Activated naive CD8-positive, alpha-beta T cell treated with anti-CD3 and anti-CD28 coated beads, Interleukin-2, amount 50 U/mL, for 16 hours (primary cell): ENCODE results near the gene ANGEL1.

Experiments
- DNase-seq: peaks from one replicate; pipeline ENCODE4 v3.0.0-alpha.2; 2020; ENCODE audit warnings: low read depth, low spot score

Gene ANGEL1

DNA sequence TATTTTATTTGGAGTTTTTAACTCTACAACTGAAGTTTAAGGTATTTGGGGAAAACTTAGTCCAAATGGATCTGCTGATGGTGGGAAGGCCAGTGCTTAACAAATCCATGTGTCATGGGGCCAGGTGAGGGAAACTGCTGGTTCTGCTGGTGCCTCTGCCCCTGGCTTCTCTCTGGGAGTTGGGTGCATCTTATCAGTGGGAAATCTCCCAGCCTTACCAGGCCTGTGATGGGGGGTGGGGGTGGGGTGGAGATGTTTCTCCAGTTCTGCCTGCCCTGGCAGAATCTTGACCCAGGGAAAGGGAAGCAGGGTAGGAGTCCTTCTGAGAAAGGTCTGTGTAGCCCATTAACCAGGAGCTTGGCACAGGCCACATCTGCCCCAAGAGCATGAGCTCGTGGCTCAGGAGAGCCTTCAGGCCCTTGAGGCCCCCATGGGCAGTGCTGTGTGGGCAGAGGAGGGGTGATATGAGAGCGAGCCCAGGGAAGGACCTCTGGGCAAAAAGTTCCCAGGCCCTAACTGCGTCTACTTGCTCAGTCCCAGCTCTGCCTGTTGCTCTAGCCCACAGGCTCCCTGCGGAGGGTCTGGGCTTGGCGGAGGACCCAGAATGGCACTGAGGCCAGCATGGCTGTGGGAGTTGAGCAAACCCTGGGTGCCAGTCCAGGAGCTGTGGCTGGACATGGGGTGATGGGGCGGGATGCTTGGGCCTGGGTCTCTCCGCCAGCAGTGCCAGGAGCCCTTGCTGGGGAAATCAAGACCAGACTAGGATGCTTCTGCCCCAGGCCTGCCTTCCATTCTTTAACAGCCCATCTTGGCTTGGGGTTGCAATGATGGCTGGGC lies 33.2 kb downstream of the ANGEL1 start:
- DNase-seq: no peak

DNA sequence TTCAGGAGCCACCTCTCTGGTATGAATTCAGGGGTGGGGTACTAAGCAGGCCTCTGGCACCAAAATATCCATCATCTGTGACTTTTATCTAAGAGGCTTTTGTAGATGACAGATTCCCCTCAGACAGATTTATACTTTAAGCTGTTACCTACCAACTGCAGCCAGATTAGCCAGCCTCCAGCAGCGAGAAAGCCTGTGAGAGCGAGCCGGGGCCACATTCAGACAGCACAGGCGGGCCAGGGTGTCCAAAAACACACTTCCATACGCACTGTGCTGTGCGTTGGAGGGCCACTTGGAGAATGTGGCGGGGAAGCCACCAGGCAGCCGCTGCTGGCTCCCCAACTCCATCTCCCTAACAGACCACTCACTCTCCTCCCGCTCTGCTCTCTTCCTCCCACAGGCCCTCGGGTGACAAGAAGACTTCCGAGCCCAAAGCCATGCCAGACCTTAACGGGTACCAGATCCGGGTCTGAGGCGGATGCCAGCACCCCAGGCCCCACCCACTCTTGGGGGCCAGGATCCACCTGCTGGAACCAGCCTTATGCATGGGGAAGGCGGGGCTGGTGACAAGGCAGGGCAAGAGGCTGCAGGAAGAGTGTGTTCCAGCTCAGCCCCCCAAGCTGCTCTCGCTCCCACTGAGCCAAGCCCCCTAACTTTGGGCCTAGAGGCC lies 34.0 kb downstream of the ANGEL1 start:
- no peak for DNase-seq

- no peak for DNase-seq
Observed at GRCh38 chr14:76777721-76778120, 35.0 kb downstream of the ANGEL1 start.

DNA sequence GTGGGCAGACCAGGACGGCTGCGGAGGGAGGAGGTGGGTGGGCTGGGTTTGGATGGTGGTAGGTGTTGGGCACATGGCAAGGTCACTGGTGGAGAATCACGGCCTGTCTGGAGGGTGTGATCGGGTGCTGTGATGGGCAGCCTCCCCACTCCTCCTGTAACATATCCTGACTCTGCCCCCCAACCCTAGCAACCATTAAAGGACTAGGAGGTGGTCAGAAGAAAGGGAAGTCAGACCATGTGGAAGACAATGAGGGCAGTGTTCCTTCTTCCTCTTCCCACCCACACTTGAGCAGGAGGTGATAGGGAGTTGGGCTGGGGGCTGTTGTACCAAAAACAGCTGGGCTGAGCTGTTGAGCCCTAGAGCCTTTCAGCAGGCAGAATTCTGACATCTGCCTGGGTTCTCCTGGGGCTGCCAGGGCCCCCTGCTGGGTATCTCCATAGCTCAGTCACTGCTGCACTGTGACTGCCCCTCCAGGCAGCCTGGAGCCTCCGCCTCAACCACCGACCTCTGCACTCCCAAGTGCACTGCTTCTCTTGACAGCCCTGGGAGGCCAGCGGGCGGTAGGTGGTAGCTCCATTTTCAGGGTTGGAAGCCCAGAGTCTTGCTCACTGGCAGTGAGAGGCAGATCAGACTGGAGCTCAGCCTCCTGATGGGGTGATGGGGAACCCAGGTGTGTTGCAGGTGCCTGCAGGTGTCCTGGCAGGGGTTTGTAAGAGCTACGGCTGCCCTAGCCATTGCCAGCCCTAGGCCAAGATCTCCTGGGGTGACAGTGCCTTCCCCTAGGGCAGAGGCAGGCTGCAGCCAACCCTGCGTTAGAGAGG lies 36.0 kb downstream of the ANGEL1 start:
- no peak for DNase-seq

DNA sequence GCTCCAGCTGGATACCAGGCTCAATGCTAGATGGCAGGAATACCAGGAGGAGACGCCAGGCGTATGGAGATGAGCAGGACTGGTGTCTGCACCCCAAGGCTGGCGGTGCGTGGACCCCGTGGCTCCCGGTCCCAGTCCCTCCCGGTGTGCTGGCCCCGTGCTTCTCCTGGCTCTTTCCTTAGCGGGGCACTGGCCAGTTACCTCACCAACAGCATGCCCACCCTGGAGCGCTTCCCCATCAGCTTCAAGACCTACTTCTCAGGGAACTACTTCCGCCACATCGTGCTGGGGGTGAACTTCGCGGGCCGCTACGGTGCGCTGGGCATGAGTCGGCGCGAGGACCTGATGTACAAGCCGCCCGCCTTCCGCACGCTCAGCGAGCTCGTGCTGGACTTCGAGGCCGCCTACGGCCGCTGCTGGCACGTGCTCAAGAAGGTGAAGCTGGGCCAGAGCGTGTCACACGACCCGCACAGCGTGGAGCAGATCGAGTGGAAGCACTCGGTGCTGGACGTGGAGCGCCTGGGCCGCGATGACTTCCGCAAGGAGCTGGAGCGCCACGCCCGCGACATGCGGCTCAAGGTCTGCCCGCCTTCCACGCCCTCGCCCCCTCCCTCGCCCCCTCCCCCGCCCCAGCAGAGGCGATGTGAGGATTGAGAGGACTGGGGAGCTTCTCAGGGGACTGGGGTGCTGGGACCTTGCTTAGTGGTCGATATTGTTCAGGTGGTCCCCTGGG lies 36.8 kb downstream of the ANGEL1 start:
- DNase-seq: no peak

GRCh38 chr14:76774821-76775694 lies 37.6 kb downstream of the ANGEL1 start:
- no peak for DNase-seq

DNA sequence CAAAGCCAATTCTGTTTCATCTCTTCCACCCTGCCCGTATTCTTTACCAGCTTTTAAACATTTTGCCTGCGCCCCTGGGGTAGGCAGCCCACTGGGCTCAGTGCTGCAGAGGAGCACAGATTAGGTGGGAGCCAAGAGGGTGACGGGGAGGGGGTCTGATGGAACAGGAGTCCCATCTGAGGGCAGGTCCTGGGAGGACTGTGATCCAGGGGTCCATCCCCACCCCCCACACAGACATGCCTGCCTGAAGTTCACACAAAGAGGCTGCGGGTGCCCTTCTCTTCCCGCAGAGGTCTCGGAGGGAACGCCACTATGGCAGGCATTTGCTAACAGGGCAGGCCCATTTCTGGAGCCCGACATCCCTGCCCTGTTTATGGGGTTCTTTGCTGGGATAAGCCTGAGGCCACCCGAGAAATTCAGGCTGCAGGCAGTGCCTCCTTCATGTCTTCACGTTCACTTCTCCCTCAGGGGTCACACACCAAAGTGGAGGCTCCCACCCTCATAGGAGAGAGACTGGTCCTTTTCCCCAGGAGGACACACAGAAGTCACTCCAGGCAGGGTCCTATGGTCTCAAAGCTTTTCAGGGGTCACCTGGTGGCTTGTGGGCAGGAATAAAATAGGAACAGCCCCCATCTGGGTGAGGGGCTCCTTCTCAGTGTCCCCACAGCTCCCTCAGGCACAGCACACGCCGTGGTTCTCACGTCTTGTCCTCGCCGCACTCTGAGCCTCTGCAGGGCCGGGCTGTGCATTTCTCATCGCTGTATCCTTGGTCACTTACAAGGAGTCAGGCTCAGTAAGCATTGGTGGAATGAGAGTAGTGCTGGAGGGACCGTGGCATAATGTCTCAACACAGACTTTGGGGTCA lies 38.5 kb downstream of the ANGEL1 start:
- no peak for DNase-seq

- DNase-seq: no peak
Observed at GRCh38 chr14:76773188-76773885, 39.3 kb downstream of the ANGEL1 start.

DNA sequence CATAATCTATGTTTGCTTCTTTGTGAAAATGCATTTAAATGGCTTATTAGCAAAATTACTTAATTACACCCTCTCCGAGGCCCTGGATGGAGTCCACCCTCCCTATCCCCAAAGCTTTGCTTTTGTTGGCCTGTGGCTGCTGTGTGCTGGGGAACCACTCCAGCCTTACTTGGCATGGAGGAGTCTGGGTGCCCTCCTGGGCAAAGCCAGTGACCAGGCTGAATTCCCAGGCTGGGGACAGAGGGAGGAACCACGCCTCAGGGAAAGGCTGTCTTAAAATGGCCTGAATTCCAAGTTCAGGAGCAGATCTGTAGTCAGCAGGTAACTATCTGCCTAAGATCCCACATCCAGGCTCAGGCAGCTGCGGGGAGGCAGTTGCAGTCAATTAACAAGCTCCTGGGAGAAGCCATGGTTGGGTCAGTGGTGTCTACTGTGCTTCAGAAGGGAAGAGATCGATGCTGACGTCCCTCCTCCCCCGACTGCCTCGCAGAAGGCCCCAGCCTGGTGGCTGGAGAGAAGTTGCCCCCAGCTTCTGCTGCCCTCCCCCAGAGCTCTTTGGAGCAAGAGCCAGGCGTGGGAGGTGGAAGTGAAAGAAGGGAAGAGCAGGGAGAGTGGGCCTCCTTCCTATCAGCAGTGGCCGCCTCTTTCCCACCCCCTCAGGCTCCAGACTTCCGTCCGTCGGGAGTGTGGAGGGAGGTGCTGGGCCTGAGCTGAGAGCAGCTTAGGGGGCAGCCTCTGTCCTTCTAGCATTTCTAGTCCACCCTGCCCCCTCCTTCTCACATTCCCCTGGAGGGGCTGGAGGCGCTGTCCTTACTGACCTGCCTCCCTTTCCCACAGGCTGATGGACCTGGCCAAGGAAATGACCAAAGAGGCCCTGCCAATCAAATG lies 40.1 kb downstream of the ANGEL1 start:
- no peak for DNase-seq

DNA sequence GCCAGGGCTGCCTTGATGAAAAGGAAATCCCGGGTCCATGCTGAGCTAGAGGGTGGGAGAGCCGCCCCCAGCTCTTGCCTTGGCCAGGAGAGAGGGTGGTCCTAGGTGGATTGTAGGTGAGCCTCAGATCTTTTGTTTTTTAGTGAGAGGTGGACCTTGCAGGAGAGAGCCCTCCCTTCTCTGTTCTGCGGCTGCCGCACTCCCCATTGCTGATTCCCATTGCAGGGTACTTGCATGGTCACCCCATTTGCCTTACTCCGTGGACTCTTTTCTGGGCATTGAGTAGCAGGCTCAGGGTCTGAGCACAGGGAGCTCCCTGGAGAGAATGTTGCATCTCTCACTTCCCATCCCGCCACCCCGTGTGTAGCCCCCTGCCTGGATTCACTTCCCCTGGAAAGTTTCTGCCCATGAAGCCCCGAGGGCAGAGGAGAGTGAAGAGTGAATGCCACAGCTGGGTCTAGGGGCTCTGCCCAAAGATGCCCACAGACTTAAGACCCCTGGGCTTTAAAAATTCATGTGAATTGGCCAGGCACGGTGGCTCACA lies 41.2 kb downstream of the ANGEL1 start:
- DNase-seq: no peak

DNA sequence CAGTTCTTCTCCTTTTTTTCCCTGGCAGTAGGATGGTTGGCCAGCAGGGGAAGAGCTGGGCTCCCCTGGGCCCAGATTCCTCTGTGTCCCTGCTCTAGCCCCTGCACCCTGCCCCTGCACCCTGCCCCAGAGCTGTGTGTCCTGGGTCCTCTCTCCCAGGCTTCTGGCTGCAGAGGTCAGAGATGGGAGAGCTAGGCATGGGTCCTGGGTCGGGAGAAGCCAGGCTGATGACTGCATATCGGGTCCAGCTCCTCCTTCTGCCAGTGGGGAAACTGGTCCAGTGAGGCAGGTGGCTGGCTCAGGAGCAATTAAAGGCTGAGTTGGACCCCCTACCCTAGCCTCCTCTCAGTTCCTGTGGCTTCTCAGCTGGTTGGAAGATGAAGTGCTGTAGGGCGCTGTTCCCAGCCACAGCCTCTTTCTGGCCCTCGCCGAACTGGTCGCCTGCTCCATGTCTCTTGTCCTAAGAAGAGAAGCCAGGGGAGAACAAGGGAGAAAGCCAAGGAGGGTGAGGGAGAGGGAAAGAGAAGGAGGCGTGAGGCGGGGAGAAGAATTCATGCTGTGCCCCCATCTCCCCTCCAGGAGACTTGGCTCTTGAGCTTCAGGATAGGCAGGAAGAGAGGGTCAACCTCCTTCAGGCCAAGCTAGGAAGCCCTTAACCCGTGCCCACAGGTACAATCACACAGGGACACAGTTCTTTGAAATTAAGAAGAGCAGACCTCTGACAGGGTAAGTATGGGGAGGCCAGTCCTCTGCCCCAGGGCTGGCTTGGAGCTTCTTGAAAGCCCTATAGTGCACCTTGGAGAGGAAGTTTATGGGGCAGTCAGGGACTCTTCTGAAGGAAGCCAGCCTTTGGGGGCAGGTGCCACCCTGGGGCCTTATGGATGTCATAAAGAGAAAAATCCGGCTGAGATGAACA lies 41.9 kb downstream of the ANGEL1 start:
- DNase-seq: no peak

- DNase-seq: no peak
Observed at GRCh38 chr14:76769636-76770292, 42.9 kb downstream of the ANGEL1 start.

DNA sequence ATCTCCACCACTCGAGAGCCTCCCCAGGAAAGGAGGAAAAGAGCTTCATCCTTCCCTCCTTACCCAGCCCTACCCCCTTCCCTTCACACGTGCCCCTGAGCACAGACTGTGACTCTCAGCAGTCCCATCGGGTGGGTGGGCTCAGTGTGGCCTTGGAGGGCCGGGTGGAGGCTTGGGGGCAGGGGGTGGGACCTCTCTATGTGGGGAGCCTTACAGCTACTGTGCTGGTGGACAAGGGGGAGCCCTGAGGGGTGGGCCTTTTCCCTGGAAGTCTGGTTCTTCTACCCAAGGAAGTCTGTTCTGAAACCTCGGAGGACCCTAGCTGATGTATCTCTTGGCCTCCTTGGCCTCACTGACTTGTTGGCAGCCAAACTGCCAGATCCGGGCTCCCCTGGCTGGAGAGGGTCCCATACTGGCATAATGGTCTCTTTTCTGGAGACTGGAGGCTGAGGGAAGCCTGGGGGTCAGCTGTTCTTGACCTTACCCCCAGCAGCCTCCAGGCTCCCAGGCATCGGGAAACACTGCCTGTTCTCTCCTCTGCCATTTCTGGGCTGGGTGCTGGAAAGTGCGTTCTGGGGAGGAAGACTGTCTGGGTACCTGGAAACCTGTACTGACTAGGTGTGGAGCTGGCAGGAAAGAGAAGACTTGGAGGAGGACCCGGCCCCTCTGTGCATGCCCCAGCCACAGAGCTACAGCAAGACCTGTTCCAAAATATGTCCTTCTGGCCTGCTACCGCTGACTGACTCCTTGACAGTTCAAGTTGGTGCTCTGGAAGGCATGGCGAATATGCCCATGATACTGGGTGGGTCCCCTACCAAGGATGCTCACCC lies 43.8 kb downstream of the ANGEL1 start:
- DNase-seq: no peak

DNA sequence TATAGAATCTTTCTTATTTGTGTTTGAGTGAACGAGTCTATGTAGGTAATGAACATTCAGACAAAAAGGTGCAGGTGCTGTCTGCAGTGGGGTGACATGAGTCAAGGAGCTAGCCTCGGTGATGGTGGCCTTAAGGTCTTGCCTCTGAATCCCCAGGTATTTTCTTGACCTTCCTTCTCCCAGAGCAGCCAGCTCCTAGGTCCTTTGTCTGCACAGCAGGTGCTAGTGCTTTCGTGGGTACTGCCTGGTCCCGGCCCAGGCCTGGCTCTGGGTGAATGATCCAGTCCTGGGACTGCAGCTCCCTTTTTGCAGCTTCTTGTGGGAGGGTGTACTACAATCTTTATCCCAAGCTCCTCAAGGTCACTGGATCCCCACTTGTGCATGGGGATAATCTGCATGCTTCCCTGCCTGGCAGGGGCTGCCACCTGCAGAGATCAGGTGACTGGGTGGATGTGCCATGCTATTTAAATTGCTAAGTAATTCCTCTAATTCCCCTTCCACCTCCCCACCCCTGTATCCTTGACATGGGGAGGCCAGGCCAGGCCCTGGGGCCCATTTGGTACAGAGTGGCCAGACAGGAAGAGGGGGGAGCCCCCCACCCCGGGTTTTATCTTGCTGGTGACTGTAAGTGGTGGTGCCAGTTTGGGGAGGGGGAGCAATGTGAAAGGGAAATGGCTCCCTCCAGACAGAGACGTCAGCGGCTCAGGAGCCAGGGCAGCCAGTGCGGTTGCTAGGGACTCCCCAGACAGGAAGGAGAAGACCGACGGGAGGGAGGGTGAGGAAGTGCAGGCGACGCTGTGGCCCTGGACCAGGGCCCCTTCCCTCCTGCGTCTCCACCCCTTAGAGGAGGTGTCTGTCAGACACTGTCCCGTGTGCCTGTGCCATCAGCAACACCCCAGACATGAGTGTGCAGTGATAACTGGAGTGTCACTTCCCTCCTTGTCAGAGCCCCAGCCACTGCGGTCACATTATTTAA lies 44.7 kb downstream of the ANGEL1 start:
- DNase-seq: no peak
